Measurements from ENCODE around the gene KRT20. TPM values are rescaled to one million over a fixed set of nuclear protein-coding genes. Genes with fewer than 3 reads are reported as not detected.

KRT20 gene
- total RNA-seq, 1 experiment from 2014 or later, result 1.5 TPM

DNA sequence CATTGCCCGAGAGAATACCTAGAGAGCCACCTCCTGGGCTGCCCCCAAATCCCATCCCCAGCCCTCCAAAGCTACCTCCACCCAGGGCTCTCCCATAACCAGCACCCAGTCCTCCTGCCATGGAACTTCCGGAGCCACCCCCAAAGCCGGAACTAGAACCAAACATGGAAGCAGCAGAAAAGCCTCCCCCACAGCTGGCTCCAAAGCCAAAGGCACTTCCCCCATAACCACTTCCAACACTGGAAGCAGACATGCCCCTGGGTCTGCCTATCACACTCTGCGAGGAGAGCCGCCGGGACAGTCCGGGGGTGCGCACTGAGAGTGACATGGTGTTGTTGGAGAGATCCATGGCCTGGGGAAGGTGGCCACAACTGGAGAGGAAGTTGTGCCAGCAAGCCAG lies 18.2 kb downstream of the KRT20 start, which contains the start of gene KRT12:
KRT12 (minus strand) TSS at position 386 of the 400 bp plus-strand sequence; CDS start at position 349, 37 bp downstream.
- H3K4me2 ChIP-seq (ENCODE audit: low read length), result no peak within 1 kb of the TSS
- no peaks in the 10 kb centered on the region for H3K9me2 ChIP-seq (ENCODE audit: insufficient read depth)
- H3K9ac ChIP-seq (ENCODE audit: low read length), result no peak within 1 kb of the TSS
- no peaks in the 10 kb centered on the region for H4K20me1 ChIP-seq (ENCODE audit: insufficient read depth)
- no peaks in the 10 kb centered on the region for H3K36me3 ChIP-seq (ENCODE audit: control insufficient read depth in 1 of 2, insufficient read depth in 2 of 2, low read length in 2 of 2)
- H3K27me3 ChIP-seq (ENCODE audit: insufficient read depth, low read length), result no peaks in the 10 kb centered on the region
- intact Hi-C loops (cut with micrococcal nuclease), result no loop called here
- H3K4me1 ChIP-seq (ENCODE audit: control insufficient read depth in 1 of 2, insufficient read depth in 2 of 2, low read length in 2 of 2), result no peaks in the 10 kb centered on the region
- H3K27ac ChIP-seq (ENCODE audit: low read depth, low read length), result no peak within 1 kb of the TSS
- no peak for ATAC-seq
- peaks cover 0 to 5% of the 10 kb centered on the region in 2 experiments; a peak in 1 of 4 replicates for H3K9me3 ChIP-seq (ENCODE audit: control insufficient read depth in 1 of 2, insufficient read depth in 1 of 2, low read depth in 1 of 2, low read length in 2 of 2)
- no TSS peak for BruUV-seq (replicated peaks)
- CTCF ChIA-PET, result no interaction called here
- DNase-seq (ENCODE audit: low read depth, low spot score), result no peak
- TF ChIP-seq, protein P1, sequence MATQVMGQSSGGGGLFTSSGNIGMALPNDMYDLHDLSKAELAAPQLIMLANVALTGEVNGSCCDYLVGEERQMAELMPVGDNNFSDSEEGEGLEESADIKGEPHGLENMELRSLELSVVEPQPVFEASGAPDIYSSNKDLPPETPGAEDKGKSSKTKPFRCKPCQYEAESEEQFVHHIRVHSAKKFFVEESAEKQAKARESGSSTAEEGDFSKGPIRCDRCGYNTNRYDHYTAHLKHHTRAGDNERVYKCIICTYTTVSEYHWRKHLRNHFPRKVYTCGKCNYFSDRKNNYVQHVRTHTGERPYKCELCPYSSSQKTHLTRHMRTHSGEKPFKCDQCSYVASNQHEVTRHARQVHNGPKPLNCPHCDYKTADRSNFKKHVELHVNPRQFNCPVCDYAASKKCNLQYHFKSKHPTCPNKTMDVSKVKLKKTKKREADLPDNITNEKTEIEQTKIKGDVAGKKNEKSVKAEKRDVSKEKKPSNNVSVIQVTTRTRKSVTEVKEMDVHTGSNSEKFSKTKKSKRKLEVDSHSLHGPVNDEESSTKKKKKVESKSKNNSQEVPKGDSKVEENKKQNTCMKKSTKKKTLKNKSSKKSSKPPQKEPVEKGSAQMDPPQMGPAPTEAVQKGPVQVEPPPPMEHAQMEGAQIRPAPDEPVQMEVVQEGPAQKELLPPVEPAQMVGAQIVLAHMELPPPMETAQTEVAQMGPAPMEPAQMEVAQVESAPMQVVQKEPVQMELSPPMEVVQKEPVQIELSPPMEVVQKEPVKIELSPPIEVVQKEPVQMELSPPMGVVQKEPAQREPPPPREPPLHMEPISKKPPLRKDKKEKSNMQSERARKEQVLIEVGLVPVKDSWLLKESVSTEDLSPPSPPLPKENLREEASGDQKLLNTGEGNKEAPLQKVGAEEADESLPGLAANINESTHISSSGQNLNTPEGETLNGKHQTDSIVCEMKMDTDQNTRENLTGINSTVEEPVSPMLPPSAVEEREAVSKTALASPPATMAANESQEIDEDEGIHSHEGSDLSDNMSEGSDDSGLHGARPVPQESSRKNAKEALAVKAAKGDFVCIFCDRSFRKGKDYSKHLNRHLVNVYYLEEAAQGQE (IDR thresholded peaks at IDR 0.05; ENCODE audit: low read depth), result no peak
- TF ChIP-seq EZH2phosphoT487 (IDR thresholded peaks at IDR 0.05; ENCODE audit: borderline replicate concordance), result no peak
- no peak for TF ChIP-seq TCF7L2 (IDR thresholded peaks at IDR 0.05; ENCODE audit: borderline replicate concordance, extremely low read depth, insufficient read depth, insufficient read length)
- TF ChIP-seq, protein P2, sequence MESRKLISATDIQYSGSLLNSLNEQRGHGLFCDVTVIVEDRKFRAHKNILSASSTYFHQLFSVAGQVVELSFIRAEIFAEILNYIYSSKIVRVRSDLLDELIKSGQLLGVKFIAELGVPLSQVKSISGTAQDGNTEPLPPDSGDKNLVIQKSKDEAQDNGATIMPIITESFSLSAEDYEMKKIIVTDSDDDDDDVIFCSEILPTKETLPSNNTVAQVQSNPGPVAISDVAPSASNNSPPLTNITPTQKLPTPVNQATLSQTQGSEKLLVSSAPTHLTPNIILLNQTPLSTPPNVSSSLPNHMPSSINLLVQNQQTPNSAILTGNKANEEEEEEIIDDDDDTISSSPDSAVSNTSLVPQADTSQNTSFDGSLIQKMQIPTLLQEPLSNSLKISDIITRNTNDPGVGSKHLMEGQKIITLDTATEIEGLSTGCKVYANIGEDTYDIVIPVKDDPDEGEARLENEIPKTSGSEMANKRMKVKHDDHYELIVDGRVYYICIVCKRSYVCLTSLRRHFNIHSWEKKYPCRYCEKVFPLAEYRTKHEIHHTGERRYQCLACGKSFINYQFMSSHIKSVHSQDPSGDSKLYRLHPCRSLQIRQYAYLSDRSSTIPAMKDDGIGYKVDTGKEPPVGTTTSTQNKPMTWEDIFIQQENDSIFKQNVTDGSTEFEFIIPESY (IDR thresholded peaks at IDR 0.05; ENCODE audit: extremely low read depth, insufficient replicate concordance, low read length), result no peak
- TF ChIP-seq, protein P3, sequence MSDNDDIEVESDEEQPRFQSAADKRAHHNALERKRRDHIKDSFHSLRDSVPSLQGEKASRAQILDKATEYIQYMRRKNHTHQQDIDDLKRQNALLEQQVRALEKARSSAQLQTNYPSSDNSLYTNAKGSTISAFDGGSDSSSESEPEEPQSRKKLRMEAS (IDR thresholded peaks at IDR 0.05), result no peak
- no peak for TF ChIP-seq CEBPB (IDR thresholded peaks at IDR 0.05; ENCODE audit: low read depth)
- TF ChIP-seq EZH2 (IDR thresholded peaks at IDR 0.05), result no peak
- no peak for TF ChIP-seq SP1 (IDR thresholded peaks at IDR 0.05; ENCODE audit: low read depth)
- TF ChIP-seq YY1 (IDR thresholded peaks at IDR 0.05; ENCODE audit: extremely low read depth, insufficient replicate concordance, low read depth, low read length), result no peak
- no peak for TF ChIP-seq JUND (IDR thresholded peaks at IDR 0.05)
- no peak for TF ChIP-seq ZFX (IDR thresholded peaks at IDR 0.05)
- H3K79me2 ChIP-seq (ENCODE audit: insufficient read depth, low read length), result no peaks in the 10 kb centered on the region
- no peak within 1 kb of the TSS for H3K4me3 ChIP-seq (replicated peaks in 1 of 2; ENCODE audit: low read depth in 1 of 2, low read length in 2 of 2)
- RAD21 ChIA-PET (ENCODE audit: low non-redundant PET in 1 of 2, low total read pairs in 2 of 2, uncharacterized antibody in 2 of 2, unreplicated experiment in 2 of 2), result no interaction called here
- POLR2A ChIA-PET, result no interaction called here
- no peak within 1 kb of the TSS for H2AFZ ChIP-seq (ENCODE audit: low read depth, low read length, poor library complexity, severe bottlenecking)

All from HCT116 (cell line).